ENCODE results near the gene DRAXIN.

- TF ChIP-seq CTCF (IDR thresholded peaks at IDR 0.05) (no peak), EP300 (IDR thresholded peaks at IDR 0.05) (no peak)
Measured at GRCh38 chr1:11707621-11708276, 16.2 kb downstream of the DRAXIN start.

Measured in suprapubic skin (tissue), 3 donors.